NCI-H2227 treated with DMSO at 0.1 percent for 48 hours (cell line): ENCODE data around the gene TUBA1C.
"Not testable (repeated sequence)": the region's sequence is repeated elsewhere in the genome, so short reads cannot be mapped to it uniquely, and the experiment has no call there.

Experiments used
- DNase-seq: peaks from one replicate; lab custom pipeline; 2025; lab: John Stamatoyannopoulos, UW

The TUBA1C gene

DNA sequence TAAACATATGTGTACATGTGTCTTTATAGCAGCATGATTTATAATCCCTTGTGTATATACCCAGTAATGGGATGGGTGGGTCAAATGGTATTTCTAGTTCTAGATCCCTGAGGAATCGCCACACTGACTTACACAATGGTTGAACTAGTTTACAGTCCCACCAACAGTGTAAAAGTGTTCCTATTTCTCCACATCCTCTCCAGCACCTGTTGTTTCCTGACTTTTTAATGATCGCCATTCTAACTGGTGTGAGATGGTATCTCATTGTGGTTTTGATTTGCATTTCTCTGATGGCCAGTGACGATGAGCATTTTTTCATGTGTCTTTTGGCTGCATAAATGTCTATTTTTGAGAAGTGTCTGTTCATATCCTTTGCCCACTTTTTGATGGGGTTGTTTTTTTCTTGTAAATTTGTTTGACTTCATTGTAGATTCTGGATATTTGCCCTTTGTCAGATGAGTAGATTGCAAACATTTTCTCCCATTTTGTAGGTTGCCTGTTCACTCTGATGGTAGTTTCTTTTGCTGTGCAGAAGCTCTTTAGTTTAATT lies 45.6 kb downstream of the TUBA1C start:
- DNase-seq, result not testable (repeated sequence)

DNA sequence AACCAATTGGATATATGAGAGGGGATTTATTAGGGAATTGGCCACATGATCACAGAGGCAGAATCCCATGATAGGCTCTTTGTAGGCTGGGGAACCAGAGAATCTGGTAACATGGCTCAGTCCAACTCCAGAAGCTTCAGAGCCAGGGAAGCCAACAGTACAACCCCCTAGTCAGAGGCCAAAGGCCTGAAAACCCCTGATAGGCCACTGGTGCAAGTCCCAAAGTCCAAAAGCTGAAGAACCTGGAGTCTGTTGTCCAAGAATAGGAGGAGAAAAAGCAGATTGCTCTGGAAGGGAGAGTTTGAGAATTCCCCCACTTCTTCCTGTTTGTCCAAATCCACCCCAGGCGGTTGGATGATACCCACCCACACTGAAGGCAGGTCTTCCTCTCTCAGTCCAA lies 49.9 kb downstream of the TUBA1C start:
- no peak for DNase-seq

DNA sequence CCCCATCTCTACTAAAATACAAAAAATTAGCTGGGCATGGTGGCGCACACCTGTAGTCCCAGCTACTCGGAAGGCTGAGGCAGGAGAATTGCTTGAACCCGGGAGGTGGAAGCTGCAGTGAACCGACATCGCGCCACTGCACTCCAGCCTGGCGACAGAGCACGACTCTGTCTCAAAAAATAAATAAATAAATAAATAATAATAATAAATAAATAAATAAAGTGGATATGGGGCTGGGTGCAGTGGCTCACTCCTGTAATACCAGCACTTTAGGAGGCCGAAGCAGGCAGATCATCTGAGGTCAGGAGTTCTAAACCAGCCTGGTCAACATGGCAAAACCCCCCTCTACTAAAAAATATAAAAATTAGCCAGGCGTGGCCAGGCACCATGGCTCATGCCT lies 52.2 kb downstream of the TUBA1C start:
- DNase-seq, result not testable (repeated sequence)

DNA sequence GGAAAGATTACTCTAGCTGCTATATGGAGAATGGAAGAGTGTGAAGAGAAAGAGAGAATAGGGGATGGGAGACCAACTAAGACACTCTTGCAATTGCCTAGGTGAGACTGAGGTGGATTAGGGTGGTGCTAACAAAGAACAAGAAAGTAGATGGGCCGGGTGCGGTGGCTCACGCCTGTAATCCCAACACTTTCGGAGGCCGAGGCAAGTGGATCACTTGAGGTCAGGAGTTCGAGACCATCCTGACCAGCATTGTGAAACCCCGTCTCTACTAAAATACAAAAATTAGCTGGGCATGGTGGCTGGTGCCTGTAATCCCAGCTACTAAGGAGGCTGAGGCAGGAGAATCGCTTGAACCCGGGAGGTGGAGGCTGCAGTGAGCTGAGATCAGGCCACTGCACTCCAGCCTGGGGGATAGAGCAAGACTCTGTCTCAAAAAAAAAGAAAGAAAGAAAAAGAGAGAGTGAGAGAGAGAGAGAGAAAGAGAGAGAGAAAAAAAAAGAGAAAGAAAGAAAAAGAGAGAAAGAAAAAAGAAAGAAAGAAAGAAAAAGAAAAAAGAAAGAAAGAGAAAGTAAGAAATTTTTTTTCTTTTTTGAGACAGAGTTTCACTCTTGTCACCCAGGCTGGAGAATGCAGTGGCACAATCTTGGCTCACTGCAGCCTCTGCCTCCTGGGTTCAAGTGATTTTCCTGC lies 55.7 kb downstream of the TUBA1C start:
- not testable (repeated sequence) for DNase-seq

DNA sequence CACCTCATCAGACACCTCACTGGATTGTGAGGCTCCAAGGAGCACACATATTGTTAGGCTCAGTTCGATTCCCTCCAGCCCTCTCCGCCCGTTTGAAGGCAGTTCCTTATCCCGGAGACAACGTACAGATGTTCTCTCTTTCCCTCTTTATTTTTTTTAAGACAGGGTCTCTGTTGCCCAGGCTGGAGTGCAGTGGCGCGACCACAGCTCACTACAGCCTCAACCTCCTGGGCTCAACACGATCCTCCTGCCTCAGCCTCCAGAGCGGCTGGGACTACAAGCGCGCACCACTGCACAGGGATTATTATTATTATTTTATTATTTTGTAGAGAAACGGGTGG lies 57.5 kb downstream of the TUBA1C start:
- no peak for DNase-seq

DNA sequence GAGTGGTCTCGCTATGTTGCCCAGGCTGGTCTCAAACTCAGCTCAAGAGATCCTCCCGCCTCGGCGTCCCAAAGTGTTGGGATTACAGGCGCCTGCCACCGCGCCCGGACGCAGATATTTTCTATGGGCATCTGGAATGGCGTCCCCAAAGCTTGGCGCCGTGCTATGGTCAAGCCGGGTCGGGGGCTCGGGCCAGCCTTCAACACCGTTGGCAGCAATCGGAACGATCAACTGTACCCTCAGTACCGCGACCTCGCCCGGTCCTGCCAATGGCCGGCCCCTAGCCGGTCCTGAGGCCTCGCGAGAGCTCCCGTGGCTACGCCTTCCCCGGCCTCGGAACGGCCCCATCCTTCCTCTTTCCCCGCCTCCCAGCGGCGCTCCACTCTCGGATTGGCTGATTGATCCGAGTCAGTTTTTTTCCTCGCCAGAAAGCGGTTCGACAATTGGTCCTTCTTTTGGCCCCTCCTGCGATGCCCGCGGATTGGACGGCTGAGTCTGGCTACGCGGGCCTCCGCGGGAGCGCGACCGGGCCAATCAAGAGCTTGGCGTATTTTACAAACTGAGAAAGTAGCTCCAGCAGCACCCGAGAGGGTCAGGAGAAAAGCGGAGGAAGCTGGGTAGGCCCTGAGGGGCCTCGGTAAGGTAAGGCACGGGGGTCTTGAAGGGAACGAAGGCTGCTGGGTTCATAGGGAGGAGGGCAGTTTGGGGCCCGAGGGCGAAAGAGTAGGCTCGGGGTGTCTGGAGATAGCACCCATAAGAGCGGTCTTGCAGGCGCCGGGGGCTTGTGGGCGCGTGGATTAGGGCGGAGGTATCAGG lies 58.0 kb downstream of the TUBA1C start, which contains the start of gene TROAP:
TROAP (plus strand) TSS at position 548 of the 816 bp plus-strand sequence. CDS start 354 bp downstream, outside the sequence.
- DNase-seq, result peak; percentile 97

DNA sequence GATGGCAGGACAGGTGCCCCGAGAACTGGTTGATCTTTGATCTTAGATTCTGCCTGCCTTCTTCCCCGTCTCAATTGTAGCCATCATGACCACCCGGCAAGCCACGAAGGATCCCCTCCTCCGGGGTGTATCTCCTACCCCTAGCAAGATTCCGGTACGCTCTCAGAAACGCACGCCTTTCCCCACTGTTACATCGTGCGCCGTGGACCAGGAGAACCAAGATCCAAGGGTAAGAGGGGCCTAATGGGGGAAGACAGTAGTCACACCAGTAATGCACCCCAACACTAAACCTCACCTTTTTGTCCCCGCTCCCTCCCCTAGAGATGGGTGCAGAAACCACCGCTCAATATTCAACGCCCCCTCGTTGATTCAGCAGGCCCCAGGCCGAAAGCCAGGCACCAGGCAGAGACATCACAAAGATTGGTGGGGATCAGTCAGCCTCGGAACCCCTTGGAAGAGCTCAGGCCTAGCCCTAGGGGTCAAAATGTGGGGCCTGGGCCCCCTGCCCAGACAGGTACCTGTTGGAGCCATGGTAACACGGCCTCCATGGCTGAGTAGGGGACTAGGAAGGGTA lies 58.7 kb downstream of the TUBA1C start:
- DNase-seq, result no peak
